Keratinocyte (primary cell): Measurements from ENCODE around the gene SERF1A. TPM values are rescaled to one million over a fixed set of nuclear protein-coding genes. Genes with fewer than 3 reads are reported as not detected.
"Not testable (repeated sequence)": the region's sequence is repeated elsewhere in the genome, so short reads cannot be mapped to it uniquely, and the experiment has no call there.

Experiments used
- DNase-seq: peaks from one replicate; pipeline ENCODE4 v3.0.0-alpha.2; 2011; ENCODE audit warnings: low read depth, missing footprints, low spot score
- FAIRE-seq: peaks from 2 replicates; lab custom pipeline; 2011; peaks lifted over from hg19 to GRCh38; lab: Jason Lieb, UNC
- H2AFZ ChIP-seq: 2 replicates; pipeline ENCODE4 v1.6.0; 2012; ENCODE audit warnings: low read length, control low read depth, inconsistent platforms; ENCODE audit not compliant: control insufficient read depth
- H3K27ac ChIP-seq: 2 replicates; pipeline ENCODE4 v1.5.1; 2011; ENCODE audit warnings: low read length; ENCODE audit not compliant: control insufficient read depth, insufficient read depth
- H3K27me3 ChIP-seq: 3 replicates; pipeline ENCODE4 v1.6.0; 2011; ENCODE audit warnings: low read length; ENCODE audit not compliant: control insufficient read depth, insufficient read depth; ENCODE audit errors: extremely low read depth
- H3K36me3 ChIP-seq, 2 experiments: 2 replicates in 1 of 2; 3 replicates in 1 of 2; pipeline ENCODE4 v1.5.1; 2011; ENCODE audit warnings: low read length in 2 of 2, mild to moderate bottlenecking in 1 of 2; ENCODE audit not compliant: control insufficient read depth in 2 of 2, insufficient read depth in 2 of 2; ENCODE audit errors: extremely low read depth in 1 of 2
- H3K4me1 ChIP-seq: 3 replicates; pipeline ENCODE4 v1.5.1; 2011; ENCODE audit warnings: low read length; ENCODE audit not compliant: control insufficient read depth, insufficient read depth; ENCODE audit errors: extremely low read depth
- H3K4me2 ChIP-seq: 3 replicates; pipeline ENCODE4 v1.6.0; 2011; ENCODE audit warnings: low read depth, low read length; ENCODE audit not compliant: control insufficient read depth, insufficient read depth; ENCODE audit errors: extremely low read depth
- H3K4me3 ChIP-seq, 3 experiments: fragments of 200-600 bp in 1 of 3; sonication (generic) in 1 of 3; 2 replicates in 2 of 3; 3 replicates in 1 of 3; pipeline ENCODE4 v1.5.1; 2011 to 2016; ENCODE audit warnings: low read length in 3 of 3, mild to moderate bottlenecking in 3 of 3, control low read depth in 2 of 3, inconsistent platforms in 1 of 3, low read depth in 1 of 3, mixed read lengths in 1 of 3, mixed run types in 1 of 3, moderate library complexity in 1 of 3; ENCODE audit not compliant: control insufficient read depth in 2 of 3, insufficient read depth in 2 of 3; ENCODE audit errors: extremely low read depth in 1 of 3
- H3K79me2 ChIP-seq: 2 replicates; pipeline ENCODE4 v1.6.0; 2012; ENCODE audit warnings: low read length; ENCODE audit not compliant: control insufficient read depth, insufficient read depth
- H3K9ac ChIP-seq: 3 replicates; pipeline ENCODE4 v1.6.0; 2011; ENCODE audit warnings: low read length; ENCODE audit not compliant: control insufficient read depth, insufficient read depth; ENCODE audit errors: extremely low read depth
- H3K9me1 ChIP-seq: 3 replicates; pipeline ENCODE4 v1.6.0; 2011; ENCODE audit warnings: low read length; ENCODE audit not compliant: control insufficient read depth, insufficient read depth; ENCODE audit errors: extremely low read depth
- H3K9me3 ChIP-seq: 2 replicates; pipeline ENCODE4 v1.5.1; 2012; ENCODE audit warnings: low read depth, low read length; ENCODE audit not compliant: control insufficient read depth
- H4K20me1 ChIP-seq: 3 replicates; pipeline ENCODE4 v1.6.0; 2011; ENCODE audit warnings: low read length; ENCODE audit not compliant: control insufficient read depth, insufficient read depth; ENCODE audit errors: extremely low read depth
- dilution Hi-C: fragments of 300-500 bp; cut with MboI; formaldehyde crosslinking; loops from one replicate; pipeline ENCODE4 v1.7.0; 2020; ENCODE audit warnings: low sequenced_read_pairs; ENCODE audit not compliant: extremely low pct_ligation_motif_present
- polyA plus RNA-seq, 5 experiments: library from polyadenylated mRNA; depleted of rRNA in 3 of 5; stranded (reverse) in 3 of 5; stranded (forward) in 1 of 5; unstranded in 1 of 5; fragments of >200 nt; gene quantifications; 1 replicate in 1 of 5; 2 replicates in 3 of 5; 3 replicates in 1 of 5; pipeline versions ENCODE4 v1.2.1 to v1.2.3, GENCODE V29; 2011 to 2012; ENCODE audit warnings: missing spikeins in 2 of 5, low read depth in 1 of 5, low replicate concordance in 1 of 5
- small RNA-seq, 3 experiments: library from RNA; depleted of rRNA; stranded (forward); fragments of <200 nt; gene quantifications; one replicate each; pipeline ENCODE3, GENCODE V24; 2012; ENCODE audit warnings: low read depth in 3 of 3, low replicate concordance in 1 of 3; ENCODE audit not compliant: insufficient read length in 3 of 3

The SERF1A gene
- polyA plus RNA-seq, 1 donor (not counting 4 experiments of a cell fraction or from before 2014, with no cell fraction given): 5.5 TPM

DNA sequence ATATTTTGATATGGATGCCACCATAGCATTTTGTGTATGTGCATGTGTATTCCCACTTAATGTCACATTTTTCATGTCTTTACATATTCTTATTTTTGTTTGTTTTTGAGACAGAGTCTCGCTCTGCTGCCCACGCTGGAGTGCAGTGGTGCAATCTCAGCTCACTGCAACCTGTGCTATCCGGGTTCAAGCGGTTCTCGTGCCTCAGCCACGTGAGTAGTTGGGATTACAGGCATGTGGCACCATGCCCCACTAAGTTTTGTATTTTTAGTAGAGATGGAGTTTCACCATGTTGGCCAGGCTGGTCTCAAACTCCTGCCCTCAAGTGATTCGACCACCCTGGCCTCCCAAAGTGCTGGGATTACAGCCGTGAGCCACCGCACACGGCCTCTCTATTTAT is 52.6 kb downstream of the SERF1A start:
- H3K9ac ChIP-seq, DNase-seq, H3K4me3 ChIP-seq, H3K36me3 ChIP-seq, dilution Hi-C loops, H3K79me2 ChIP-seq, H3K27me3 ChIP-seq, H2AFZ ChIP-seq, H3K9me1 ChIP-seq, H4K20me1 ChIP-seq, H3K27ac ChIP-seq, H3K4me2 ChIP-seq, H3K4me1 ChIP-seq, H3K9me3 ChIP-seq, FAIRE-seq: not testable (repeated sequence)

Small RNA genes within 50 kb of the gene (small RNA-seq; reads per million reads assigned to genes)
- gene CDH12P1: 0 reads per million in 3 experiments

Other genes starting within 250 kb of the SERF1A start
- 25.0 to 39.5 TPM (median 32.3 TPM) in 3 replicates for gene SMN1, start 24.4 kb downstream of the SERF1A start, polyA plus RNA-seq
- 0.53 to 1.7 TPM (median 1.4 TPM) in 3 replicates for gene NAIP, start 124.7 kb downstream of the SERF1A start, polyA plus RNA-seq
- gene GTF2H2, start 167.0 kb downstream of the SERF1A start, polyA plus RNA-seq: 14.0 to 28.7 TPM (median 15.6 TPM) in 3 replicates